Fibroblast of lung (primary cell): Measurements from ENCODE around the gene EPHB2. TPM values are rescaled to one million over a fixed set of nuclear protein-coding genes. Genes with fewer than 3 reads are reported as not detected.
A peak's percentile ranks its signal among the peaks of the same experiment; 100 is the strongest.

ENCODE experiments used
- DNase-seq, 2 donors: peaks; one replicate each; pipeline versions ENCODE4 v3.0.0 to v3.0.0-alpha.2; 2010; ENCODE audit warnings: low read depth in 2 of 2
- H2AFZ ChIP-seq: 2 replicates; pipeline ENCODE4 v1.5.1; 2012; ENCODE audit warnings: low read length, control low read depth, inconsistent platforms
- H3K27ac ChIP-seq: 2 replicates; pipeline ENCODE4 v1.5.1; 2011; ENCODE audit warnings: low read length, control low read depth; ENCODE audit not compliant: insufficient read depth
- H3K27me3 ChIP-seq: 2 replicates; pipeline ENCODE4 v1.5.1; 2011; ENCODE audit warnings: mild to moderate bottlenecking, low read length; ENCODE audit not compliant: control insufficient read depth, insufficient read depth
- H3K36me3 ChIP-seq: 2 replicates; pipeline ENCODE4 v1.5.1; 2011; ENCODE audit warnings: low read length; ENCODE audit not compliant: control insufficient read depth, insufficient read depth
- H3K4me1 ChIP-seq: 2 replicates; pipeline ENCODE4 v1.5.1; 2011; ENCODE audit warnings: low read length; ENCODE audit not compliant: control insufficient read depth, insufficient read depth; ENCODE audit errors: extremely low read depth
- H3K4me2 ChIP-seq: 2 replicates; pipeline ENCODE4 v1.5.1; 2011; ENCODE audit warnings: low read length, control low read depth; ENCODE audit not compliant: insufficient read depth; ENCODE audit errors: extremely low read depth
- H3K4me3 ChIP-seq, 4 experiments: fragments of 200-600 bp in 1 of 4; sonication (generic) in 1 of 4; replicated peaks in 1 of 4; 2 replicates each; pipeline ENCODE4 v1.5.1; 2011 to 2016; ENCODE audit warnings: low read length in 4 of 4, low read depth in 3 of 4, mild to moderate bottlenecking in 3 of 4, control low read depth in 2 of 4, inconsistent platforms in 1 of 4, mixed read lengths in 1 of 4; ENCODE audit not compliant: insufficient read depth in 1 of 4; ENCODE audit errors: control extremely low read depth in 1 of 4
- H3K79me2 ChIP-seq: 2 replicates; pipeline ENCODE4 v1.5.1; 2012; ENCODE audit warnings: mild to moderate bottlenecking, low read length, inconsistent platforms; ENCODE audit not compliant: control insufficient read depth, insufficient read depth
- H3K9ac ChIP-seq: 2 replicates; pipeline ENCODE4 v1.5.1; 2011; ENCODE audit warnings: mild to moderate bottlenecking, low read length, control low read depth; ENCODE audit not compliant: insufficient read depth
- H3K9me3 ChIP-seq: 2 replicates; pipeline ENCODE4 v1.5.1; 2012; ENCODE audit warnings: low read depth, low read length; ENCODE audit not compliant: control insufficient read depth, insufficient read depth
- H4K20me1 ChIP-seq: 2 replicates; pipeline ENCODE4 v1.5.1; 2011; ENCODE audit warnings: low read length; ENCODE audit not compliant: control insufficient read depth, insufficient read depth; ENCODE audit errors: extremely low read depth
- CTCF ChIP-seq, 2 donors: IDR thresholded peaks in 1 of 2; conservative IDR thresholded peaks in 1 of 2; 1 replicate in 1 of 2; 2 replicates in 1 of 2; pipeline ENCODE4 v1.5.1; 2011 to 2012; ENCODE audit warnings: low read length in 2 of 2, control low read depth in 1 of 2, inconsistent platforms in 1 of 2, low read depth in 1 of 2, mild to moderate bottlenecking in 1 of 2
- EZH2 ChIP-seq: IDR thresholded peaks from 2 replicates; pipeline ENCODE4 v1.5.1; 2012; ENCODE audit warnings: low read length, control low read depth, mild to moderate bottlenecking; ENCODE audit errors: missing control alignments
- polyA plus RNA-seq, 2 donors: library from polyadenylated mRNA; depleted of rRNA in 1 of 2; stranded (reverse) in 1 of 2; unstranded in 1 of 2; fragments of >200 nt; gene quantifications; 2 replicates each; pipeline ENCODE4 v1.2.1, GENCODE V29; 2011 to 2012; ENCODE audit warnings: missing spikeins in 1 of 2
- total RNA-seq: library from RNA; depleted of rRNA; stranded (reverse); fragments of >200 nt; gene quantifications from 2 replicates; pipeline ENCODE4 v1.2.1, GENCODE V29; 2014

The EPHB2 gene
- total and polyA plus RNA-seq, 2 donors (not counting 1 experiment from before 2014, with no cell fraction given) = 4.1 to 11.2 TPM

- H3K79me2 ChIP-seq = no peaks in the 10 kb centered on the region
- no peaks in the 10 kb centered on the region for H3K9me3 ChIP-seq
- H3K27me3 ChIP-seq = no peaks in the 10 kb centered on the region
- TF ChIP-seq CTCF (conservative IDR thresholded peaks at IDR 0.05 in 1 of 2, IDR thresholded peaks at IDR 0.05 in 1 of 2; ENCODE audit: low read depth in 1 of 2, low read length in 2 of 2) (no peak), EZH2 (no peak)
- H3K36me3 ChIP-seq = no peaks in the 10 kb centered on the region
- no peak overlapping the region for H3K9ac ChIP-seq
- peak overlapping the region; percentile 33 for H3K27ac ChIP-seq
- no peak overlapping the region for H2AFZ ChIP-seq
- peaks cover 45% of the 10 kb centered on the region for H3K4me1 ChIP-seq
- no peaks in the 10 kb centered on the region for H4K20me1 ChIP-seq
- peak in 1 of 2 donors; percentile 14 for DNase-seq
- peak overlapping the region; percentile 51 for H3K4me2 ChIP-seq
- no peak overlapping the region for H3K4me3 ChIP-seq
Observed at GRCh38 chr1:22750685-22751051, 40.0 kb downstream of the EPHB2 start.

- Histone ChIP-seq H3K27ac (no peak overlapping the region), H3K27me3 (no peaks in the 10 kb centered on the region), H3K9ac (no peak overlapping the region), H3K4me3 (no peak overlapping the region), H3K79me2 (no peaks in the 10 kb centered on the region), H3K4me1 (peaks cover 46% of the 10 kb centered on the region), H3K9me3 (no peaks in the 10 kb centered on the region), H4K20me1 (no peaks in the 10 kb centered on the region), H3K4me2 (no peak overlapping the region), H3K36me3 (no peaks in the 10 kb centered on the region), H2AFZ (no peak overlapping the region)
- no peak for DNase-seq
- TF ChIP-seq CTCF (conservative IDR thresholded peaks at IDR 0.05 in 1 of 2, IDR thresholded peaks at IDR 0.05 in 1 of 2; ENCODE audit: low read depth in 1 of 2, low read length in 2 of 2) = no peak
- TF ChIP-seq EZH2 = no peak
Observed at GRCh38 chr1:22751124-22751531, 40.5 kb downstream of the EPHB2 start.

- no peak for DNase-seq
- Histone ChIP-seq H3K27me3 (no peaks in the 10 kb centered on the region), H3K4me2 (no peak overlapping the region), H4K20me1 (no peaks in the 10 kb centered on the region), H3K4me1 (peaks cover 35% of the 10 kb centered on the region), H3K9ac (no peak overlapping the region), H3K9me3 (no peaks in the 10 kb centered on the region), H3K79me2 (no peaks in the 10 kb centered on the region), H3K4me3 (no peak overlapping the region), H2AFZ (no peak overlapping the region), H3K27ac (no peak overlapping the region), H3K36me3 (no peaks in the 10 kb centered on the region)
- no peak for TF ChIP-seq CTCF (conservative IDR thresholded peaks at IDR 0.05 in 1 of 2, IDR thresholded peaks at IDR 0.05 in 1 of 2; ENCODE audit: low read depth in 1 of 2, low read length in 2 of 2)
- no peak for TF ChIP-seq EZH2
Observed at GRCh38 chr1:22752339-22752738, 41.7 kb downstream of the EPHB2 start.
